ENCODE data around the gene SLC17A9. TPM values are rescaled to one million over a fixed set of nuclear protein-coding genes. Genes with fewer than 3 reads are reported as not detected.

Gene SLC17A9
- total and polyA plus RNA-seq, 2 donors (not counting 1 experiment from before 2014, with no cell fraction given) = 33.0 to 141 TPM

DNA sequence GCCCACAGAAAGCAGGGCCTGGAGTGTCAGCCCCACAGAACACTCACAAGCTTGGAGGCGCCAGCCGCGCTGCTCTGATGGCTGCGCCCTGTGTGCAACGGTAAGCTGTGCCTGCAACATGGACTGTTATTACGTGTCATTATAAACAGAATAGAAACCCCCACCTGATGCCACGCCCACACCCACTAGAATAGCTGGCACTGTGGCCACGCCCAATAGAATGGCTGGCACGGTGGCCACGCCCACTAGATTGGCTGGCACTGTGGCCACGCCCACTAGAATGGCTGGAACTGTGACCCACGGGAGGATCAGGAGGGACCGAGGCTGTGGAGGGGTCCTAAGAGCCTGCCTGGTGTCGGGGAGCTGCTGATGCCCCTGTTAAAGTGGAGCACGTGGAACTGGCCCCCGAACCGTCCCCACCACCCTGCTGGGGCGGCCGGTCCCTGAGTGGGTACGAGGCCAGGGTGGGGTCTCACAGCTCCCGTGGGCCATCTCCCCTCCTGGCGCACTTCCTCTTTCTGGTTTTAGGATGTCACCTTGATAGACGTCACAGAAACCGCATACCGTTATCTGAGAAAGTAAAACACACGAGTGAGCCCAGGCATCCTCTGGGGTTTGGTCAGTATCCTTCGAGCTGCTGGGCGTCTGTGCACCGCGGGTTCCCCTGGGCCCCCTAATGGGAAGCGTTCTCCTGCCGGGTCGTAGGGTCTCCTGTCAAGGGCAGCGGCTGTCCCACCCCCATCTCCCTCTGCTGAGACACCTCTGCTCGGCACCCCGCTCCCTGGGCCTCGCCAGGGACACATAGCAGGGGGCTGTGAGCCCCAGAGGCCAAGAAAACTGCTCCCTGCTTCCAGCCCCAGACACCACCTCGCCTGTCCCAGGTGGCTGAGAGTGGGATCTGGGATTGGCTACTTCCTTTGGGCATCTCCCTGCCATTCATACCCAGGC, 25.4 kb downstream of the SLC17A9 start:
- peaks cover 51% of the 10 kb centered on the region for H3K4me1 Mint-ChIP-seq
- POLR2A ChIA-PET = interaction anchor here (0.8 to 1.4 kb wide), 5 partner anchors 23 to 543 kb away, joined by 3 to 8 read pairs (median 3); partner anchors contain the start of gene PPDPF

More for the DNA sequence above, 25.4 kb downstream of the SLC17A9 start:
- ATAC-seq (ENCODE audit: low read depth) = peak; percentile 79
- H3K27me3 ChIP-seq (replicated peaks in 1 of 4; ENCODE audit: control extremely low read depth in 1 of 4, control insufficient read depth in 3 of 4, insufficient read depth in 4 of 4, low read length in 3 of 4) = peaks cover 0 to 95% (median 53%) of the 10 kb centered on the region in 4 experiments
- H3K36me3 ChIP-seq (replicated peaks in 1 of 2; ENCODE audit: control extremely low read depth in 1 of 2, control insufficient read depth in 1 of 2, extremely low read depth in 1 of 2, insufficient read depth in 2 of 2, low read length in 1 of 2) = no peaks in the 10 kb centered on the region
- DNase-seq = peak; percentile 96
- TF ChIP-seq, protein P1, sequence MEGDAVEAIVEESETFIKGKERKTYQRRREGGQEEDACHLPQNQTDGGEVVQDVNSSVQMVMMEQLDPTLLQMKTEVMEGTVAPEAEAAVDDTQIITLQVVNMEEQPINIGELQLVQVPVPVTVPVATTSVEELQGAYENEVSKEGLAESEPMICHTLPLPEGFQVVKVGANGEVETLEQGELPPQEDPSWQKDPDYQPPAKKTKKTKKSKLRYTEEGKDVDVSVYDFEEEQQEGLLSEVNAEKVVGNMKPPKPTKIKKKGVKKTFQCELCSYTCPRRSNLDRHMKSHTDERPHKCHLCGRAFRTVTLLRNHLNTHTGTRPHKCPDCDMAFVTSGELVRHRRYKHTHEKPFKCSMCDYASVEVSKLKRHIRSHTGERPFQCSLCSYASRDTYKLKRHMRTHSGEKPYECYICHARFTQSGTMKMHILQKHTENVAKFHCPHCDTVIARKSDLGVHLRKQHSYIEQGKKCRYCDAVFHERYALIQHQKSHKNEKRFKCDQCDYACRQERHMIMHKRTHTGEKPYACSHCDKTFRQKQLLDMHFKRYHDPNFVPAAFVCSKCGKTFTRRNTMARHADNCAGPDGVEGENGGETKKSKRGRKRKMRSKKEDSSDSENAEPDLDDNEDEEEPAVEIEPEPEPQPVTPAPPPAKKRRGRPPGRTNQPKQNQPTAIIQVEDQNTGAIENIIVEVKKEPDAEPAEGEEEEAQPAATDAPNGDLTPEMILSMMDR (IDR thresholded peaks at IDR 0.05) = no peak
- no peak for TF ChIP-seq EZH2 (IDR thresholded peaks at IDR 0.05; ENCODE audit: borderline replicate concordance, insufficient read depth, low read depth, low read length, poor library complexity, severe bottlenecking)
- peaks cover 7% of the 10 kb centered on the region for H4K20me1 ChIP-seq (ENCODE audit: control insufficient read depth, insufficient read depth, low read length, poor library complexity, severe bottlenecking)
- intact Hi-C loops (cut with micrococcal nuclease) = loop anchor here (1.0 to 5.0 kb wide), 3 partner anchors 24 to 856 kb away; partner anchors contain the start of gene LSM14B
- peaks cover 47% of the 10 kb centered on the region for H3K27me3 Mint-ChIP-seq
- H3K4me3 ChIP-seq (ENCODE audit: control extremely low read depth in 1 of 5, extremely low read depth in 1 of 5, insufficient read depth in 1 of 5, low read depth in 2 of 5, low read length in 4 of 5) = peak overlapping the region in 4 of 5 experiments; percentile 12 to 54 (median 35)
- peak overlapping the region; percentile 86 for H3K4me2 ChIP-seq (replicated peaks; ENCODE audit: low read depth, low read length, poor library complexity, severe bottlenecking)
- peak overlapping the region; percentile 54 for H3K9ac ChIP-seq (ENCODE audit: low read length)
- peak overlapping the region; percentile 91 for H3K27ac Mint-ChIP-seq
- no peaks in the 10 kb centered on the region for H3K79me2 ChIP-seq (ENCODE audit: control insufficient read depth, insufficient read depth, low read length)
- H3K9me3 ChIP-seq (ENCODE audit: control extremely low read depth in 1 of 3, control insufficient read depth in 2 of 3, insufficient read depth in 1 of 3, low read length in 2 of 3) = peaks cover 0 to 37% (median 0%) of the 10 kb centered on the region in 3 donors
- peaks cover 63 to 64% of the 10 kb centered on the region in 2 donors for H3K4me1 ChIP-seq (ENCODE audit: control insufficient read depth in 2 of 2, insufficient read depth in 2 of 2, low read length in 2 of 2)
- H3K4me3 Mint-ChIP-seq = peak overlapping the region; percentile 88
- H3K9me3 Mint-ChIP-seq (ENCODE audit: insufficient read depth) = no peaks in the 10 kb centered on the region
- H3K27ac ChIP-seq (ENCODE audit: low read length in 2 of 2) = no peak overlapping the region
- peak overlapping the region; percentile 65 for H2AFZ ChIP-seq (ENCODE audit: insufficient read depth, low read depth, low read length, poor library complexity, severe bottlenecking)
- CTCF ChIA-PET = interaction anchor here (0.7 to 1.6 kb wide), 7 partner anchors 10 to 182 kb away, joined by 3 to 4 read pairs (median 3); partner anchors contain the start of gene MRGBP
- 15% methylated on average over 37 of the region's 38 CpGs for WGBS (ENCODE audit: insufficient coverage)

Measured in B cell (primary cell).